HUES6 (cell line): ENCODE data around the gene UBE2G1.
"Not testable (repeated sequence)": the region's sequence is repeated elsewhere in the genome, so short reads cannot be mapped to it uniquely, and the experiment has no call there.

Source experiments
- H3K27ac ChIP-seq: 2 replicates; pipeline ENCODE4 v1.7.0; 2013; ENCODE audit warnings: low read depth, mild to moderate bottlenecking, low read length, inconsistent platforms
- H3K27me3 ChIP-seq: 2 replicates; pipeline ENCODE4 v1.6.1; 2013; ENCODE audit warnings: low read length; ENCODE audit not compliant: control insufficient read depth, insufficient read depth
- H3K36me3 ChIP-seq: 2 replicates; pipeline ENCODE4 v1.6.1; 2013; ENCODE audit warnings: low read length; ENCODE audit not compliant: control insufficient read depth, insufficient read depth
- H3K4me1 ChIP-seq: 2 replicates; pipeline ENCODE4 v1.6.1; 2013; ENCODE audit warnings: low read length; ENCODE audit not compliant: control insufficient read depth, insufficient read depth
- H3K4me3 ChIP-seq: 2 replicates; pipeline ENCODE4 v1.5.1; 2013; ENCODE audit warnings: low read depth, low read length
- H3K9ac ChIP-seq: one replicate; pipeline ENCODE4 v1.6.1; 2013; ENCODE audit warnings: mild to moderate bottlenecking, low read length
- H3K9me3 ChIP-seq: 2 replicates; pipeline ENCODE4 v1.6.1; 2013; ENCODE audit warnings: low read depth, low read length; ENCODE audit not compliant: control insufficient read depth, insufficient read depth

UBE2G1 gene

GRCh38 chr17:4357030-4357628 lies 9.3 kb downstream of the UBE2G1 start:
- Histone ChIP-seq H3K4me1 (peaks cover 21% of the 10 kb centered on the region), H3K36me3 (peaks cover 11% of the 10 kb centered on the region), H3K4me3 (no peak overlapping the region), H3K27me3 (no peaks in the 10 kb centered on the region), H3K27ac (no peak overlapping the region), H3K9me3 (no peaks in the 10 kb centered on the region), H3K9ac (no peak overlapping the region)

GRCh38 chr17:4354862-4355514 lies 11.5 kb downstream of the UBE2G1 start:
- H3K4me1 ChIP-seq: peaks cover 17% of the 10 kb centered on the region
- H3K9ac ChIP-seq: no peak overlapping the region
- no peaks in the 10 kb centered on the region for H3K9me3 ChIP-seq
- no peaks in the 10 kb centered on the region for H3K27me3 ChIP-seq
- H3K4me3 ChIP-seq: no peak overlapping the region
- no peak overlapping the region for H3K27ac ChIP-seq
- H3K36me3 ChIP-seq: peaks cover 2% of the 10 kb centered on the region; the same call in 1 of the 2 replicates

GRCh38 chr17:4354206-4354605 lies 12.3 kb downstream of the UBE2G1 start:
- no peaks in the 10 kb centered on the region for H3K27me3 ChIP-seq
- H3K27ac ChIP-seq: no peak overlapping the region
- no peak overlapping the region for H3K9ac ChIP-seq

GRCh38 chr17:4350214-4350613 lies 16.3 kb downstream of the UBE2G1 start:
- H3K4me3 ChIP-seq, H3K36me3 ChIP-seq, H3K27ac ChIP-seq, H3K9me3 ChIP-seq, H3K27me3 ChIP-seq, H3K9ac ChIP-seq: not testable (repeated sequence)
- H3K4me1 ChIP-seq: peaks cover 16% of the 10 kb centered on the region

More at GRCh38 chr17:4354206-4354605, 12.3 kb downstream of the UBE2G1 start:
- H3K9me3 ChIP-seq: no peaks in the 10 kb centered on the region
- peaks cover 16% of the 10 kb centered on the region for H3K4me1 ChIP-seq
- no peaks in the 10 kb centered on the region for H3K36me3 ChIP-seq
- no peak overlapping the region for H3K4me3 ChIP-seq

- Histone ChIP-seq H3K27ac (no peak overlapping the region; the same call in 1 of the 2 replicates), H3K4me1 (peaks cover 30% of the 10 kb centered on the region)
These were observed 20.8 kb downstream of the UBE2G1 start for GRCh38 chr17:4345581-4346252.

GRCh38 chr17:4344926-4345325 lies 21.5 kb downstream of the UBE2G1 start:
- Histone ChIP-seq H3K4me1 (peaks cover 30% of the 10 kb centered on the region), H3K27me3 (no peaks in the 10 kb centered on the region), H3K36me3 (0 out of 2 replicates have a peak, but pooled peaks cover 3% of the 10 kb centered on the region), H3K9me3 (no peaks in the 10 kb centered on the region), H3K4me3 (no peak overlapping the region), H3K9ac (no peak overlapping the region), H3K27ac (no peak overlapping the region)

More at GRCh38 chr17:4345581-4346252, 20.8 kb downstream of the UBE2G1 start:
- H3K27me3 ChIP-seq: no peaks in the 10 kb centered on the region
- H3K4me3 ChIP-seq: no peak overlapping the region
- 0 out of 2 replicates have a peak, but pooled peaks cover 3% of the 10 kb centered on the region for H3K36me3 ChIP-seq
- no peaks in the 10 kb centered on the region for H3K9me3 ChIP-seq
- no peak overlapping the region for H3K9ac ChIP-seq

- no peak overlapping the region for H3K27ac ChIP-seq
- 0 out of 2 replicates have a peak, but pooled peaks cover 3% of the 10 kb centered on the region for H3K36me3 ChIP-seq
- no peak overlapping the region for H3K4me3 ChIP-seq
- H3K9me3 ChIP-seq: no peaks in the 10 kb centered on the region
- H3K27me3 ChIP-seq: no peaks in the 10 kb centered on the region
- peaks cover 30% of the 10 kb centered on the region for H3K4me1 ChIP-seq
- H3K9ac ChIP-seq: no peak overlapping the region
These were observed 23.9 kb downstream of the UBE2G1 start for GRCh38 chr17:4342535-4342934.

GRCh38 chr17:4341616-4341977 lies 24.9 kb downstream of the UBE2G1 start:
- Histone ChIP-seq H3K27ac (no peak overlapping the region), H3K4me3 (no peak overlapping the region), H3K27me3 (no peaks in the 10 kb centered on the region), H3K36me3 (0 out of 2 replicates have a peak, but pooled peaks cover 3% of the 10 kb centered on the region), H3K9me3 (no peaks in the 10 kb centered on the region), H3K4me1 (peaks cover 30% of the 10 kb centered on the region), H3K9ac (no peak overlapping the region)

GRCh38 chr17:4340914-4341615 lies 25.4 kb downstream of the UBE2G1 start:
- 0 out of 2 replicates have a peak, but pooled peaks cover 3% of the 10 kb centered on the region for H3K36me3 ChIP-seq
- no peaks in the 10 kb centered on the region for H3K27me3 ChIP-seq
- no peak overlapping the region for H3K27ac ChIP-seq
- H3K4me1 ChIP-seq: peaks cover 28% of the 10 kb centered on the region
- H3K9ac ChIP-seq: no peak overlapping the region
- H3K4me3 ChIP-seq: no peak overlapping the region
- no peaks in the 10 kb centered on the region for H3K9me3 ChIP-seq

GRCh38 chr17:4334776-4335584 lies 31.5 kb downstream of the UBE2G1 start:
- H3K36me3 ChIP-seq: peaks cover 3% of the 10 kb centered on the region; the same call in 1 of the 2 replicates
- no peak overlapping the region for H3K9ac ChIP-seq
- no peaks in the 10 kb centered on the region for H3K9me3 ChIP-seq
- H3K4me3 ChIP-seq: no peak overlapping the region
- no peaks in the 10 kb centered on the region for H3K27me3 ChIP-seq
- no peak overlapping the region for H3K27ac ChIP-seq
- peaks cover 19% of the 10 kb centered on the region for H3K4me1 ChIP-seq
